ENCODE measurements around the gene SASH1.

Gene SASH1

DNA sequence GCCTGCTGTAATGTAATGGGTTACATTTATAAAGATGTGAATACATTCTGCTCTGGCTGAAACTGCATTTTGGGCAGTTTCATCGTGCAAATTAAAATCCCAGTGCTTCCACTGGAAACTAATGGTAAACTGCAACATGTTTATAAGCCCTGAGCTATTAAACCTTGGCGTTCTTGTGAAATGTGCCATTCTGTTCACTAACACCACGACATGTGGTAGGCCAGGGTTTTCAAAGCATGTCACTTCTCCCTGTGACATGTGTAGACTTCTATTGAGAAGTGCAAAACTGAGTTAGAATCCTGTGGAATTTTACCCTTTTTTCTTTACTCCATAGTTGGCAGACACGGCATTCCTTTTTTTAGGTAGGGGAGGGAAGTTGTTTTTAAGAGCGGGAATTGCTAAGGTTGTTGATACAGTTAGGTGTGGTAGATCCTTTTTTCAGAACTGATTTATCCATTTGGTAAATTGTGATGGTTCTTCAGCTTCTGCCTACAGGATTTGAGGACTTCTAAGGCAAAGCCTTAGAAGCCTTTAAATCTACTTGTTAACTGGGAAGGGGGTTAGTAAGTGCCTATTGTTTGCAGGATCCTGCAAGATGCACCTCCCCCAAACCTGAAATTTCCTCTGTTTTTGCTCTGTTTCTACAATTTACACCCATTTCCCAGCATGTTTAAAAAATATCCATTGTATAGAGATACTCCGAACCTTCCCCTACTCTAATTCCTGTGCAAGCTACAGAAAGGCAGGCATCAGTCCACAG, 4.2 kb downstream of the SASH1 start:
- TF ChIP-seq EZH2 (IDR thresholded peaks at IDR 0.05; ENCODE audit: borderline replicate concordance, low read depth, low read length, severe bottlenecking) = no peak
- TF ChIP-seq, protein P1, sequence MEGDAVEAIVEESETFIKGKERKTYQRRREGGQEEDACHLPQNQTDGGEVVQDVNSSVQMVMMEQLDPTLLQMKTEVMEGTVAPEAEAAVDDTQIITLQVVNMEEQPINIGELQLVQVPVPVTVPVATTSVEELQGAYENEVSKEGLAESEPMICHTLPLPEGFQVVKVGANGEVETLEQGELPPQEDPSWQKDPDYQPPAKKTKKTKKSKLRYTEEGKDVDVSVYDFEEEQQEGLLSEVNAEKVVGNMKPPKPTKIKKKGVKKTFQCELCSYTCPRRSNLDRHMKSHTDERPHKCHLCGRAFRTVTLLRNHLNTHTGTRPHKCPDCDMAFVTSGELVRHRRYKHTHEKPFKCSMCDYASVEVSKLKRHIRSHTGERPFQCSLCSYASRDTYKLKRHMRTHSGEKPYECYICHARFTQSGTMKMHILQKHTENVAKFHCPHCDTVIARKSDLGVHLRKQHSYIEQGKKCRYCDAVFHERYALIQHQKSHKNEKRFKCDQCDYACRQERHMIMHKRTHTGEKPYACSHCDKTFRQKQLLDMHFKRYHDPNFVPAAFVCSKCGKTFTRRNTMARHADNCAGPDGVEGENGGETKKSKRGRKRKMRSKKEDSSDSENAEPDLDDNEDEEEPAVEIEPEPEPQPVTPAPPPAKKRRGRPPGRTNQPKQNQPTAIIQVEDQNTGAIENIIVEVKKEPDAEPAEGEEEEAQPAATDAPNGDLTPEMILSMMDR (IDR thresholded peaks at IDR 0.05; ENCODE audit: borderline replicate concordance, extremely low read depth, low read length, poor library complexity, severe bottlenecking) = no peak
- DNase-seq = no peak
- no peak overlapping the region for H3K9ac ChIP-seq (ENCODE audit: low read depth, low read length)
- no peaks in the 10 kb centered on the region for H3K36me3 ChIP-seq (ENCODE audit: insufficient read depth, low read length)
- no peak overlapping the region for H3K4me2 ChIP-seq (ENCODE audit: insufficient read depth, low read length)
- H4K20me1 ChIP-seq (ENCODE audit: insufficient read depth, low read length) = no peaks in the 10 kb centered on the region
- no peaks in the 10 kb centered on the region for H3K27me3 ChIP-seq (ENCODE audit: insufficient read depth, low read length, poor library complexity)
- no peak overlapping the region for H2AFZ ChIP-seq (ENCODE audit: low read depth, low read length)
- no peaks in the 10 kb centered on the region for H3K9me3 ChIP-seq (ENCODE audit: insufficient read depth, low read length, severe bottlenecking)
- no peak for ATAC-seq (ENCODE audit: insufficient read depth, low read depth)
- H3K79me2 ChIP-seq (ENCODE audit: insufficient read depth, low read length) = no peaks in the 10 kb centered on the region
- H3K27ac ChIP-seq (ENCODE audit: low read length) = no peak overlapping the region
- H3K4me1 ChIP-seq (ENCODE audit: insufficient read depth, low read length) = no peaks in the 10 kb centered on the region
- H3K4me3 ChIP-seq (ENCODE audit: low read depth in 1 of 2, low read length in 2 of 2) = no peak overlapping the region

DNA sequence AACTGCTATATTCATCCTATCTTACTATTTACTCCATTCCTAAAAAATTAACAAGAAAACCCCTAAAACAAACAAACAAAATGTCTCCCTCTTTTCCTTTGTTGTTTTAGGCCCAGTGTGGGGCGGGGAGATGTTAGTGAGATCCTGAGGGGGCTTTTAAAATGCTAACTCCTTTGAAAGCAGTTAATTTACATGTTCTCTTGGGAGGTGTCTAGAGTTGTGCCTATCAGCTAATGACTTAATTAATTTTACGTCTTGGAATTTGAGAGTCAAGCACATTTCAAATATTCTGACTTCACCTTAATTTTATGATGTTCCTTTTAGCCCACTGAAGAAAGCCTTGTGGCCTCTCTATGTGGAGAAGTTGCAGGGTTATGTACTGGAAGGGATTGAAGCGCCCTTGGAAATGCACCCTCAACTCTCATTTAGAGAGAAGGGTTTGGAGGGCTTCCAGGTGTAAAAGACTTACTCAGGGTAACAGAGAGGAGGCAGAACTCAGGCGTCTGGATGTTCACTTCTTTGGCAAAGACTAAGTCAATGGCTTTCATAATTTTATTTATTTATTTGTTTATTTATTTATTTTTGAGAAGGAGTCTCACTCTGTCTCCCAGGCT, 4.9 kb downstream of the SASH1 start:
- Histone ChIP-seq H3K9ac (ENCODE audit: low read depth, low read length) (no peak overlapping the region), H4K20me1 (ENCODE audit: insufficient read depth, low read length) (no peaks in the 10 kb centered on the region), H3K27ac (ENCODE audit: low read length) (no peak overlapping the region), H3K79me2 (ENCODE audit: insufficient read depth, low read length) (no peaks in the 10 kb centered on the region), H3K4me2 (ENCODE audit: insufficient read depth, low read length) (no peak overlapping the region), H3K36me3 (ENCODE audit: insufficient read depth, low read length) (no peaks in the 10 kb centered on the region), H3K27me3 (ENCODE audit: insufficient read depth, low read length, poor library complexity) (no peaks in the 10 kb centered on the region), H3K9me3 (ENCODE audit: insufficient read depth, low read length, severe bottlenecking) (no peaks in the 10 kb centered on the region), H3K4me3 (ENCODE audit: low read depth in 1 of 2, low read length in 2 of 2) (no peak overlapping the region), H2AFZ (ENCODE audit: low read depth, low read length) (no peak overlapping the region), H3K4me1 (ENCODE audit: insufficient read depth, low read length) (no peaks in the 10 kb centered on the region)
- ATAC-seq (ENCODE audit: insufficient read depth, low read depth) = no peak
- TF ChIP-seq, protein P1 (IDR thresholded peaks at IDR 0.05; ENCODE audit: borderline replicate concordance, extremely low read depth, low read length, poor library complexity, severe bottlenecking) = no peak
- no peak for TF ChIP-seq EZH2 (IDR thresholded peaks at IDR 0.05; ENCODE audit: borderline replicate concordance, low read depth, low read length, severe bottlenecking)
- no peak for DNase-seq

- H3K4me3 ChIP-seq (ENCODE audit: low read depth in 1 of 2, low read length in 2 of 2) = no peak overlapping the region
- no peaks in the 10 kb centered on the region for H3K79me2 ChIP-seq (ENCODE audit: insufficient read depth, low read length)
- no peak for ATAC-seq (ENCODE audit: insufficient read depth, low read depth)
- no peak overlapping the region for H3K9ac ChIP-seq (ENCODE audit: low read depth, low read length)
- no peak overlapping the region for H3K4me2 ChIP-seq (ENCODE audit: insufficient read depth, low read length)
- H4K20me1 ChIP-seq (ENCODE audit: insufficient read depth, low read length) = no peaks in the 10 kb centered on the region
- H3K27me3 ChIP-seq (ENCODE audit: insufficient read depth, low read length, poor library complexity) = no peaks in the 10 kb centered on the region
- TF ChIP-seq, protein P1 (IDR thresholded peaks at IDR 0.05; ENCODE audit: borderline replicate concordance, extremely low read depth, low read length, poor library complexity, severe bottlenecking) = no peak
- no peak for TF ChIP-seq EZH2 (IDR thresholded peaks at IDR 0.05; ENCODE audit: borderline replicate concordance, low read depth, low read length, severe bottlenecking)
- H3K4me1 ChIP-seq (ENCODE audit: insufficient read depth, low read length) = no peaks in the 10 kb centered on the region
- DNase-seq = no peak
- H3K27ac ChIP-seq (ENCODE audit: low read length) = no peak overlapping the region
- no peaks in the 10 kb centered on the region for H3K36me3 ChIP-seq (ENCODE audit: insufficient read depth, low read length)
- H2AFZ ChIP-seq (ENCODE audit: low read depth, low read length) = no peak overlapping the region
- H3K9me3 ChIP-seq (ENCODE audit: insufficient read depth, low read length, severe bottlenecking) = no peaks in the 10 kb centered on the region
Observed at GRCh38 chr6:148348335-148348734, 5.7 kb downstream of the SASH1 start.
